GM18868 (cell line): Measurements from ENCODE around the gene FMN2.

Experiments
- ATAC-seq: cut with Tn5 transposase; IDR thresholded peaks from one replicate; pipeline ENCODE4 v1.9.1; 2021; ENCODE audit warnings: mild to moderate bottlenecking, moderate library complexity; ENCODE audit not compliant: unreplicated experiment

FMN2 gene

GRCh38 chr1:240474133-240474614 lies 382.5 kb downstream of the FMN2 start:
- no peak for ATAC-seq

GRCh38 chr1:240475832-240476231 lies 384.1 kb downstream of the FMN2 start:
- no peak for ATAC-seq

GRCh38 chr1:240478536-240478935 lies 386.9 kb downstream of the FMN2 start:
- ATAC-seq, result no peak

- no peak for ATAC-seq
Measured at GRCh38 chr1:240484804-240485443, 393.2 kb downstream of the FMN2 start.

GRCh38 chr1:240486611-240487010 lies 394.9 kb downstream of the FMN2 start:
- ATAC-seq, result no peak

GRCh38 chr1:240487493-240487892 lies 395.8 kb downstream of the FMN2 start:
- no peak for ATAC-seq

GRCh38 chr1:240491156-240491555 lies 399.5 kb downstream of the FMN2 start:
- no peak for ATAC-seq

- no peak for ATAC-seq
Measured at GRCh38 chr1:240491796-240492195, 400.1 kb downstream of the FMN2 start.

GRCh38 chr1:240492832-240493440 lies 401.3 kb downstream of the FMN2 start:
- no peak for ATAC-seq

GRCh38 chr1:240495601-240496000 lies 403.9 kb downstream of the FMN2 start:
- ATAC-seq, result no peak

GRCh38 chr1:240496356-240496755 lies 404.7 kb downstream of the FMN2 start:
- ATAC-seq, result no peak

- no peak for ATAC-seq
Measured at GRCh38 chr1:240496941-240497340, 405.3 kb downstream of the FMN2 start.

- ATAC-seq, result no peak
Measured at GRCh38 chr1:240497908-240498307, 406.2 kb downstream of the FMN2 start.

GRCh38 chr1:240498335-240498734 lies 406.7 kb downstream of the FMN2 start:
- no peak for ATAC-seq

- no peak for ATAC-seq
Measured at GRCh38 chr1:240499012-240499411, 407.3 kb downstream of the FMN2 start.

- ATAC-seq, result no peak
Measured at GRCh38 chr1:240500647-240501046, 409.0 kb downstream of the FMN2 start.

GRCh38 chr1:240501115-240501514 lies 409.4 kb downstream of the FMN2 start:
- no peak for ATAC-seq

GRCh38 chr1:240503036-240503435 lies 411.4 kb downstream of the FMN2 start:
- no peak for ATAC-seq

GRCh38 chr1:240503558-240503957 lies 411.9 kb downstream of the FMN2 start:
- ATAC-seq, result no peak

GRCh38 chr1:240506176-240506575 lies 414.5 kb downstream of the FMN2 start:
- no peak for ATAC-seq

GRCh38 chr1:240508201-240508600 lies 416.5 kb downstream of the FMN2 start:
- no peak for ATAC-seq

- ATAC-seq, result no peak
Measured at GRCh38 chr1:240508950-240509349, 417.3 kb downstream of the FMN2 start.

GRCh38 chr1:240511789-240512188 lies 420.1 kb downstream of the FMN2 start:
- no peak for ATAC-seq
